Nephron (organoid): ENCODE data around the gene PSMA5.
A peak's percentile ranks its signal among the peaks of the same experiment; 100 is the strongest.

Experiments used
- H3K27ac Mint-ChIP-seq, 3 experiments: 2 replicates each; pipeline ENCODE4 v1.8.0; 2020; ENCODE audit warnings: mixed read lengths in 3 of 3, mild to moderate bottlenecking in 2 of 3, moderate library complexity in 1 of 3
- H3K27me3 Mint-ChIP-seq: 2 replicates; pipeline ENCODE4 v1.8.0; 2021; ENCODE audit warnings: low read depth, mild to moderate bottlenecking, moderate library complexity, mixed read lengths
- H3K36me3 Mint-ChIP-seq: 2 replicates; pipeline ENCODE4 v1.8.0; 2020; ENCODE audit warnings: low read depth, mixed read lengths
- H3K4me1 Mint-ChIP-seq: 2 replicates; pipeline ENCODE4 v1.8.0; 2020; ENCODE audit warnings: mixed read lengths
- H3K4me3 Mint-ChIP-seq, 3 experiments: 2 replicates each; pipeline ENCODE4 v1.8.0; 2020; ENCODE audit warnings: mild to moderate bottlenecking in 3 of 3, mixed read lengths in 3 of 3, moderate library complexity in 2 of 3
- H3K9me3 Mint-ChIP-seq: 2 replicates; pipeline ENCODE4 v1.8.0; 2020; ENCODE audit warnings: mixed read lengths
- CTCF ChIP-seq, 3 experiments: fragments of 200-600 bp; sonication (generic); IDR thresholded peaks; one replicate each; pipeline ENCODE4 v1.5.0; 2021; ENCODE audit warnings: antibody characterized with exemption in 3 of 3; ENCODE audit not compliant: unreplicated experiment in 3 of 3

The PSMA5 gene

GRCh38 chr1:109367626-109368025 is 58.6 kb downstream of the PSMA5 start:
- H3K27ac Mint-ChIP-seq: no peak overlapping the region
- TF ChIP-seq CTCF (IDR thresholded peaks at IDR 0.05; ENCODE audit: unreplicated experiment in 3 of 3): no peak
- no peaks in the 10 kb centered on the region for H3K27me3 Mint-ChIP-seq
- H3K4me3 Mint-ChIP-seq: no peak overlapping the region
- H3K36me3 Mint-ChIP-seq: peaks cover 15% of the 10 kb centered on the region
- peaks cover 27% of the 10 kb centered on the region for H3K4me1 Mint-ChIP-seq
- H3K9me3 Mint-ChIP-seq: no peaks in the 10 kb centered on the region

- peaks cover 12% of the 10 kb centered on the region for H3K4me1 Mint-ChIP-seq
Observed at GRCh38 chr1:109365642-109366204, 60.5 kb downstream of the PSMA5 start.

GRCh38 chr1:109361649-109362048 is 64.6 kb downstream of the PSMA5 start:
- no peak overlapping the region for H3K4me3 Mint-ChIP-seq
- no peak overlapping the region for H3K27ac Mint-ChIP-seq
- H3K36me3 Mint-ChIP-seq: peaks cover 8% of the 10 kb centered on the region
- H3K27me3 Mint-ChIP-seq: no peaks in the 10 kb centered on the region
- TF ChIP-seq CTCF (IDR thresholded peaks at IDR 0.05; ENCODE audit: unreplicated experiment in 3 of 3): no peak
- no peaks in the 10 kb centered on the region for H3K9me3 Mint-ChIP-seq
- peaks cover 15% of the 10 kb centered on the region for H3K4me1 Mint-ChIP-seq

More at GRCh38 chr1:109365642-109366204, 60.5 kb downstream of the PSMA5 start:
- Mint-ChIP-seq H3K27ac (no peak overlapping the region), H3K9me3 (no peaks in the 10 kb centered on the region), H3K27me3 (no peaks in the 10 kb centered on the region), H3K36me3 (peaks cover 15% of the 10 kb centered on the region), H3K4me3 (no peak overlapping the region)
- no peak for TF ChIP-seq CTCF (IDR thresholded peaks at IDR 0.05; ENCODE audit: unreplicated experiment in 3 of 3)

GRCh38 chr1:109361069-109361468 is 65.2 kb downstream of the PSMA5 start:
- Mint-ChIP-seq H3K27ac (no peak overlapping the region), H3K36me3 (peaks cover 2% of the 10 kb centered on the region), H3K9me3 (no peaks in the 10 kb centered on the region), H3K4me3 (no peak overlapping the region), H3K27me3 (no peaks in the 10 kb centered on the region), H3K4me1 (peaks cover 15% of the 10 kb centered on the region)
- no peak for TF ChIP-seq CTCF (IDR thresholded peaks at IDR 0.05; ENCODE audit: unreplicated experiment in 3 of 3)

GRCh38 chr1:109357616-109358015 is 68.6 kb downstream of the PSMA5 start:
- Mint-ChIP-seq H3K4me3 (no peak overlapping the region), H3K36me3 (no peaks in the 10 kb centered on the region), H3K9me3 (no peaks in the 10 kb centered on the region), H3K4me1 (peaks cover 21% of the 10 kb centered on the region), H3K27me3 (no peaks in the 10 kb centered on the region), H3K27ac (peak overlapping the region; percentile 62 to 91 (median 79))
- TF ChIP-seq CTCF (IDR thresholded peaks at IDR 0.05; ENCODE audit: unreplicated experiment in 3 of 3): no peak

GRCh38 chr1:109356915-109357314 is 69.3 kb downstream of the PSMA5 start:
- Mint-ChIP-seq H3K9me3 (no peaks in the 10 kb centered on the region), H3K4me1 (peaks cover 25% of the 10 kb centered on the region), H3K36me3 (no peaks in the 10 kb centered on the region), H3K4me3 (no peak overlapping the region), H3K27me3 (no peaks in the 10 kb centered on the region), H3K27ac (peak overlapping the region; percentile 62 to 91 (median 79))
- no peak for TF ChIP-seq CTCF (IDR thresholded peaks at IDR 0.05; ENCODE audit: unreplicated experiment in 3 of 3)
